Activated CD8-positive, alpha-beta memory T cell treated with anti-CD3 and anti-CD28 coated beads for 1 hour (primary cell): ENCODE data around the gene GGTLC3.
"Not testable (repeated sequence)": the region's sequence is repeated elsewhere in the genome, so short reads cannot be mapped to it uniquely, and the experiment has no call there.

Experiments used
- DNase-seq, 2 donors: peaks; one replicate each; pipeline ENCODE4 v3.0.0-alpha.2; 2020; ENCODE audit warnings: low read depth in 1 of 2; ENCODE audit errors: extremely low read depth in 1 of 2

GGTLC3 gene

GRCh38 chr22:18522762-18523161 is 4.8 kb upstream of the GGTLC3 start:
- DNase-seq = not testable (repeated sequence)

- not testable (repeated sequence) for DNase-seq
These were observed 4.5 kb downstream of the GGTLC3 start for GRCh38 chr22:18513454-18513853.

GRCh38 chr22:18512378-18512777 is 5.6 kb downstream of the GGTLC3 start:
- DNase-seq = not testable (repeated sequence)

- DNase-seq = not testable (repeated sequence)
These were observed 6.6 kb downstream of the GGTLC3 start for GRCh38 chr22:18511327-18511726.

DNA sequence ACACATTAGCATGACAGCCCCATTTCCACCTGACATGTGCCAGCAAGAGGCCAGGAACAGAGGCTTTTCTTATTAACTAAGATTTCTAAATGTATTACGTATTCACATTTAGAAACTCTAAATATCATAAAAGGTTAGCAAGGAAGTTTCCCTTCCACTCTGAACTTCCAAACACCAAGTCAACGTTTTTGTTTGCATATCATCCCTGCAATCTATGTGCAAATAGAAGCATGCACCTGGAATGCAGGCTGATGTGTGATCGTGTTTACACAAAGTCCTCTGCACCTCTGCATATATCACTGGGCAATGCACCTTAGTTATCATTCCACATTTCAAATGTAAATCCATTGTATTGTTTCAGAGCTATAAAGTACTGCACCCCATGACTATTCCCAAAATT is 21.7 kb downstream of the GGTLC3 start:
- not testable (repeated sequence) for DNase-seq
